Fibroblast of villous mesenchyme (primary cell): ENCODE results near the gene CLRN3. TPM values are rescaled to one million over a fixed set of nuclear protein-coding genes. Genes with fewer than 3 reads are reported as not detected.

Source experiments
- DNase-seq: peaks from one replicate; pipeline ENCODE4 v3.0.0-alpha.2; 2010; ENCODE audit warnings: low read depth
- H3K4me3 ChIP-seq: 2 replicates; pipeline ENCODE4 v1.5.1; 2011; ENCODE audit warnings: low read depth, mild to moderate bottlenecking, low read length
- CTCF ChIP-seq: IDR thresholded peaks from 2 replicates; pipeline ENCODE4 v1.5.1; 2012; ENCODE audit warnings: low read depth, mild to moderate bottlenecking, low read length; ENCODE audit not compliant: insufficient read depth
- total RNA-seq: library from RNA; depleted of rRNA; stranded (reverse); fragments of >200 nt; gene quantifications from 2 replicates; pipeline ENCODE4 v1.2.3, GENCODE V29; 2012

CLRN3 gene
- total RNA-seq, 1 donor, result not detected

- no peak for DNase-seq
- no peak for TF ChIP-seq CTCF
- H3K4me3 ChIP-seq, result no peak overlapping the region
Observed at GRCh38 chr10:127934383-127934782, 41.6 kb upstream of the CLRN3 start.

- DNase-seq, result no peak
- TF ChIP-seq CTCF, result no peak
Observed at GRCh38 chr10:127933271-127933670, 40.5 kb upstream of the CLRN3 start.

GRCh38 chr10:127932521-127933270 is 40.0 kb upstream of the CLRN3 start:
- H3K4me3 ChIP-seq, result no peak overlapping the region
- no peak for DNase-seq
- no peak for TF ChIP-seq CTCF

More at GRCh38 chr10:127933271-127933670, 40.5 kb upstream of the CLRN3 start:
- no peak overlapping the region for H3K4me3 ChIP-seq

GRCh38 chr10:127928021-127928806 is 35.5 kb upstream of the CLRN3 start:
- peak; percentile 96 for DNase-seq
- no peak for TF ChIP-seq CTCF
- peak overlapping the region; percentile 32 for H3K4me3 ChIP-seq

GRCh38 chr10:127926455-127926854 is 33.7 kb upstream of the CLRN3 start:
- DNase-seq, result no peak
- TF ChIP-seq CTCF, result no peak
- no peak overlapping the region for H3K4me3 ChIP-seq

GRCh38 chr10:127925471-127926207 is 32.9 kb upstream of the CLRN3 start:
- no peak overlapping the region for H3K4me3 ChIP-seq
- DNase-seq, result no peak
- TF ChIP-seq CTCF, result no peak
